GM23338 (cell line): ENCODE measurements around the gene ZNF687. TPM values are rescaled to one million over a fixed set of nuclear protein-coding genes. Genes with fewer than 3 reads are reported as not detected.

Experiments
- CREB1 ChIP-seq: fragments of 250-450 bp; sonication (Bioruptor Pico); IDR thresholded peaks from 2 replicates; pipeline ENCODE4 v1.5.0; 2020; ENCODE audit warnings: low read depth, mild to moderate bottlenecking, moderate library complexity
- EZH2 ChIP-seq: fragments of 200-600 bp; sonication (generic); IDR thresholded peaks from one replicate; pipeline ENCODE4 v1.8.0; 2017; ENCODE audit warnings: antibody characterized with exemption, mild to moderate bottlenecking, low read depth; ENCODE audit not compliant: unreplicated experiment
- POLR2AphosphoS5 ChIP-seq: IDR thresholded peaks from 2 replicates; pipeline ENCODE4 v1.6.1; 2016; ENCODE audit warnings: antibody characterized with exemption, low read depth
- polyA plus RNA-seq: library from polyadenylated mRNA; unstranded; fragments of >200 nt; fragmentation: Nextera tagmentation; extraction: Ambion mirVana; gene quantifications from 2 replicates; pipeline ENCODE4 v1.2.1, GENCODE V29; 2016
- total RNA-seq: library from RNA; depleted of rRNA; stranded (reverse); fragments of >200 nt; shearing (Covaris generic); gene quantifications from 2 replicates; pipeline ENCODE4 v1.2.3, GENCODE V29; 2014
- TF ChIP-seq, protein P1 (sequence below): fragments of 250-450 bp; sonication (Bioruptor Pico); IDR thresholded peaks from 2 replicates; pipeline ENCODE4 v1.5.0; 2020; ENCODE audit warnings: mild to moderate bottlenecking, moderate library complexity
- TF ChIP-seq, protein P2 (sequence below): IDR thresholded peaks from 2 replicates; pipeline ENCODE4 v1.6.1; 2016; ENCODE audit warnings: antibody characterized with exemption
- TF ChIP-seq, protein P3 (sequence below): IDR thresholded peaks from one replicate; pipeline ENCODE4 v1.6.1; 2018; ENCODE audit warnings: antibody characterized with exemption; ENCODE audit not compliant: unreplicated experiment

ZNF687 gene
- total and polyA plus RNA-seq, 2 experiments from 2014 or later, result 7.7 to 63.9 TPM

DNA sequence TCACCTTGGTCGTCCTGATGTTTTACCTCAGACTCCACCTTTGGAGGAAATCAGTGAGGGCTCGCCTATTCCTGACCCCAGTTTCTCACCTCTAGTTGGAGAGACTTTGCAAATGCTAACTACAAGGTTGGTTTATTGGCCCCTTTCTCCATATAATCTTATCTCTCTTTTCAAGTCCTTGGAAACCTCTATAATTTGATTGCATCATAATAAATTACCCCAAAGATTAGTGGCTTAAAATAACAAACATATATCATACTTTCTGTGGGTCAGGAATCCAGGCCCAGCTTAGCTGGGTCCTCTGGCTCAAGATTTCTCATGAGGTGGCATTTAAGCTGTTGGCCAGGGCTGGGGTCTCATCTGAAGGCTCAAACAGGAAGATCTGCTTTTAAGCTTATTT lies 39.7 kb upstream of the ZNF687 start (continued):
- TF ChIP-seq, protein P1, sequence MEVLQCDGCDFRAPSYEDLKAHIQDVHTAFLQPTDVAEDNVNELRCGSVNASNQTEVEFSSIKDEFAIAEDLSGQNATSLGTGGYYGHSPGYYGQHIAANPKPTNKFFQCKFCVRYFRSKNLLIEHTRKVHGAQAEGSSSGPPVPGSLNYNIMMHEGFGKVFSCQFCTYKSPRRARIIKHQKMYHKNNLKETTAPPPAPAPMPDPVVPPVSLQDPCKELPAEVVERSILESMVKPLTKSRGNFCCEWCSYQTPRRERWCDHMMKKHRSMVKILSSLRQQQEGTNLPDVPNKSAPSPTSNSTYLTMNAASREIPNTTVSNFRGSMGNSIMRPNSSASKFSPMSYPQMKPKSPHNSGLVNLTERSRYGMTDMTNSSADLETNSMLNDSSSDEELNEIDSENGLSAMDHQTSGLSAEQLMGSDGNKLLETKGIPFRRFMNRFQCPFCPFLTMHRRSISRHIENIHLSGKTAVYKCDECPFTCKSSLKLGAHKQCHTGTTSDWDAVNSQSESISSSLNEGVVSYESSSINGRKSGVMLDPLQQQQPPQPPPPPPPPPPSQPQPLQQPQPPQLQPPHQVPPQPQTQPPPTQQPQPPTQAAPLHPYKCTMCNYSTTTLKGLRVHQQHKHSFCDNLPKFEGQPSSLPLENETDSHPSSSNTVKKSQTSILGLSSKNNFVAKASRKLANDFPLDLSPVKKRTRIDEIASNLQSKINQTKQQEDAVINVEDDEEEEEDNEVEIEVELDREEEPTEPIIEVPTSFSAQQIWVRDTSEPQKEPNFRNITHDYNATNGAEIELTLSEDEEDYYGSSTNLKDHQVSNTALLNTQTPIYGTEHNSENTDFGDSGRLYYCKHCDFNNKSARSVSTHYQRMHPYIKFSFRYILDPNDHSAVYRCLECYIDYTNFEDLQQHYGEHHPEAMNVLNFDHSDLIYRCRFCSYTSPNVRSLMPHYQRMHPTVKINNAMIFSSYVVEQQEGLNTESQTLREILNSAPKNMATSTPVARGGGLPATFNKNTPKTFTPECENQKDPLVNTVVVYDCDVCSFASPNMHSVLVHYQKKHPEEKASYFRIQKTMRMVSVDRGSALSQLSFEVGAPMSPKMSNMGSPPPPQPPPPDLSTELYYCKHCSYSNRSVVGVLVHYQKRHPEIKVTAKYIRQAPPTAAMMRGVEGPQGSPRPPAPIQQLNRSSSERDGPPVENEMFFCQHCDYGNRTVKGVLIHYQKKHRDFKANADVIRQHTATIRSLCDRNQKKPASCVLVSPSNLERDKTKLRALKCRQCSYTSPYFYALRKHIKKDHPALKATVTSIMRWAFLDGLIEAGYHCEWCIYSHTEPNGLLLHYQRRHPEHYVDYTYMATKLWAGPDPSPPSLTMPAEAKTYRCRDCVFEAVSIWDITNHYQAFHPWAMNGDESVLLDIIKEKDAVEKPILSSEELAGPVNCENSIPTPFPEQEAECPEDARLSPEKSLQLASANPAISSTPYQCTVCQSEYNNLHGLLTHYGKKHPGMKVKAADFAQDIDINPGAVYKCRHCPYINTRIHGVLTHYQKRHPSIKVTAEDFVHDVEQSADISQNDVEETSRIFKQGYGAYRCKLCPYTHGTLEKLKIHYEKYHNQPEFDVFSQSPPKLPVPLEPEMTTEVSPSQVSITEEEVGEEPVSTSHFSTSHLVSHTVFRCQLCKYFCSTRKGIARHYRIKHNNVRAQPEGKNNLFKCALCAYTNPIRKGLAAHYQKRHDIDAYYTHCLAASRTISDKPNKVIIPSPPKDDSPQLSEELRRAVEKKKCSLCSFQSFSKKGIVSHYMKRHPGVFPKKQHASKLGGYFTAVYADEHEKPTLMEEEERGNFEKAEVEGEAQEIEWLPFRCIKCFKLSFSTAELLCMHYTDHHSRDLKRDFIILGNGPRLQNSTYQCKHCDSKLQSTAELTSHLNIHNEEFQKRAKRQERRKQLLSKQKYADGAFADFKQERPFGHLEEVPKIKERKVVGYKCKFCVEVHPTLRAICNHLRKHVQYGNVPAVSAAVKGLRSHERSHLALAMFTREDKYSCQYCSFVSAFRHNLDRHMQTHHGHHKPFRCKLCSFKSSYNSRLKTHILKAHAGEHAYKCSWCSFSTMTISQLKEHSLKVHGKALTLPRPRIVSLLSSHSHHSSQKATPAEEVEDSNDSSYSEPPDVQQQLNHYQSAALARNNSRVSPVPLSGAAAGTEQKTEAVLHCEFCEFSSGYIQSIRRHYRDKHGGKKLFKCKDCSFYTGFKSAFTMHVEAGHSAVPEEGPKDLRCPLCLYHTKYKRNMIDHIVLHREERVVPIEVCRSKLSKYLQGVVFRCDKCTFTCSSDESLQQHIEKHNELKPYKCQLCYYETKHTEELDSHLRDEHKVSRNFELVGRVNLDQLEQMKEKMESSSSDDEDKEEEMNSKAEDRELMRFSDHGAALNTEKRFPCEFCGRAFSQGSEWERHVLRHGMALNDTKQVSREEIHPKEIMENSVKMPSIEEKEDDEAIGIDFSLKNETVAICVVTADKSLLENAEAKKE (CRISPR knock-in tag), result no peak
- TF ChIP-seq, protein P2, sequence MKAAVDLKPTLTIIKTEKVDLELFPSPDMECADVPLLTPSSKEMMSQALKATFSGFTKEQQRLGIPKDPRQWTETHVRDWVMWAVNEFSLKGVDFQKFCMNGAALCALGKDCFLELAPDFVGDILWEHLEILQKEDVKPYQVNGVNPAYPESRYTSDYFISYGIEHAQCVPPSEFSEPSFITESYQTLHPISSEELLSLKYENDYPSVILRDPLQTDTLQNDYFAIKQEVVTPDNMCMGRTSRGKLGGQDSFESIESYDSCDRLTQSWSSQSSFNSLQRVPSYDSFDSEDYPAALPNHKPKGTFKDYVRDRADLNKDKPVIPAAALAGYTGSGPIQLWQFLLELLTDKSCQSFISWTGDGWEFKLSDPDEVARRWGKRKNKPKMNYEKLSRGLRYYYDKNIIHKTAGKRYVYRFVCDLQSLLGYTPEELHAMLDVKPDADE, result no peak
- TF ChIP-seq POLR2AphosphoS5 (no peak), EZH2 (no peak), CREB1 (CRISPR knock-in tag) (no peak)
- TF ChIP-seq, protein P3, sequence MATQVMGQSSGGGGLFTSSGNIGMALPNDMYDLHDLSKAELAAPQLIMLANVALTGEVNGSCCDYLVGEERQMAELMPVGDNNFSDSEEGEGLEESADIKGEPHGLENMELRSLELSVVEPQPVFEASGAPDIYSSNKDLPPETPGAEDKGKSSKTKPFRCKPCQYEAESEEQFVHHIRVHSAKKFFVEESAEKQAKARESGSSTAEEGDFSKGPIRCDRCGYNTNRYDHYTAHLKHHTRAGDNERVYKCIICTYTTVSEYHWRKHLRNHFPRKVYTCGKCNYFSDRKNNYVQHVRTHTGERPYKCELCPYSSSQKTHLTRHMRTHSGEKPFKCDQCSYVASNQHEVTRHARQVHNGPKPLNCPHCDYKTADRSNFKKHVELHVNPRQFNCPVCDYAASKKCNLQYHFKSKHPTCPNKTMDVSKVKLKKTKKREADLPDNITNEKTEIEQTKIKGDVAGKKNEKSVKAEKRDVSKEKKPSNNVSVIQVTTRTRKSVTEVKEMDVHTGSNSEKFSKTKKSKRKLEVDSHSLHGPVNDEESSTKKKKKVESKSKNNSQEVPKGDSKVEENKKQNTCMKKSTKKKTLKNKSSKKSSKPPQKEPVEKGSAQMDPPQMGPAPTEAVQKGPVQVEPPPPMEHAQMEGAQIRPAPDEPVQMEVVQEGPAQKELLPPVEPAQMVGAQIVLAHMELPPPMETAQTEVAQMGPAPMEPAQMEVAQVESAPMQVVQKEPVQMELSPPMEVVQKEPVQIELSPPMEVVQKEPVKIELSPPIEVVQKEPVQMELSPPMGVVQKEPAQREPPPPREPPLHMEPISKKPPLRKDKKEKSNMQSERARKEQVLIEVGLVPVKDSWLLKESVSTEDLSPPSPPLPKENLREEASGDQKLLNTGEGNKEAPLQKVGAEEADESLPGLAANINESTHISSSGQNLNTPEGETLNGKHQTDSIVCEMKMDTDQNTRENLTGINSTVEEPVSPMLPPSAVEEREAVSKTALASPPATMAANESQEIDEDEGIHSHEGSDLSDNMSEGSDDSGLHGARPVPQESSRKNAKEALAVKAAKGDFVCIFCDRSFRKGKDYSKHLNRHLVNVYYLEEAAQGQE, result no peak
